ENCODE results near the gene P3H2. TPM values are rescaled to one million over a fixed set of nuclear protein-coding genes. Genes with fewer than 3 reads are reported as not detected.

P3H2 gene
- total and polyA plus RNA-seq, 2 experiments from 2014 or later: 8.2 to 24.2 TPM

GRCh38 chr3:190074817-190075216 is 45.9 kb downstream of the P3H2 start (continued):
- TF ChIP-seq ZNF462 (CRISPR knock-in tag; IDR thresholded peaks at IDR 0.05) (no peak), CTCF (conservative IDR thresholded peaks at IDR 0.05; ENCODE audit: low read depth in 2 of 2) (no peak), EZH2phosphoT487 (IDR thresholded peaks at IDR 0.05; ENCODE audit: unreplicated experiment) (no peak), JUNB (IDR thresholded peaks at IDR 0.05; ENCODE audit: unreplicated experiment) (no peak), EZH2 (IDR thresholded peaks at IDR 0.05; ENCODE audit: low read depth, unreplicated experiment) (no peak)

GRCh38 chr3:190073264-190074008 is 47.3 kb downstream of the P3H2 start:
- Mint-ChIP-seq H3K36me3 (ENCODE audit: low read depth) (no peaks in the 10 kb centered on the region), H3K27me3 (ENCODE audit: insufficient read depth, low read depth, poor library complexity) (no peaks in the 10 kb centered on the region), H3K27ac (no peak overlapping the region), H3K4me1 (peaks cover 14% of the 10 kb centered on the region), H3K4me3 (no peak overlapping the region), H3K9me3 (no peaks in the 10 kb centered on the region)
- Histone ChIP-seq H4K20me1 (replicated peaks; ENCODE audit: insufficient read depth) (no peaks in the 10 kb centered on the region), H3F3A (replicated peaks; ENCODE audit: low read depth) (no peaks in the 10 kb centered on the region), H3K79me2 (replicated peaks; ENCODE audit: insufficient read depth) (0 out of 2 replicates have a peak, but pooled peaks cover 6% of the 10 kb centered on the region), H3K36me3 (ENCODE audit: insufficient read depth) (no peaks in the 10 kb centered on the region), H3K4me2 (no peak overlapping the region), H3K9me2 (ENCODE audit: insufficient read depth) (0 out of 2 replicates have a peak, but pooled peaks cover 4% of the 10 kb centered on the region), H3K4me1 (ENCODE audit: insufficient read depth) (0 out of 2 replicates have a peak, but pooled peaks cover 4% of the 10 kb centered on the region), H3K4me3 (no peak overlapping the region), H3K27me3 (ENCODE audit: insufficient read depth) (no peaks in the 10 kb centered on the region), H3K27ac (ENCODE audit: low read depth) (no peak overlapping the region), H2AFZ (no peak overlapping the region)
- DNase-seq (ENCODE audit: low spot score) (no peak), ATAC-seq (no peak)
- TF ChIP-seq NANOG (IDR thresholded peaks at IDR 0.05; ENCODE audit: borderline replicate concordance) (no peak), EZH2 (IDR thresholded peaks at IDR 0.05; ENCODE audit: low read depth, unreplicated experiment) (no peak), STAT1 (IDR thresholded peaks at IDR 0.05; ENCODE audit: unreplicated experiment) (no peak)
- TF ChIP-seq, protein P1, sequence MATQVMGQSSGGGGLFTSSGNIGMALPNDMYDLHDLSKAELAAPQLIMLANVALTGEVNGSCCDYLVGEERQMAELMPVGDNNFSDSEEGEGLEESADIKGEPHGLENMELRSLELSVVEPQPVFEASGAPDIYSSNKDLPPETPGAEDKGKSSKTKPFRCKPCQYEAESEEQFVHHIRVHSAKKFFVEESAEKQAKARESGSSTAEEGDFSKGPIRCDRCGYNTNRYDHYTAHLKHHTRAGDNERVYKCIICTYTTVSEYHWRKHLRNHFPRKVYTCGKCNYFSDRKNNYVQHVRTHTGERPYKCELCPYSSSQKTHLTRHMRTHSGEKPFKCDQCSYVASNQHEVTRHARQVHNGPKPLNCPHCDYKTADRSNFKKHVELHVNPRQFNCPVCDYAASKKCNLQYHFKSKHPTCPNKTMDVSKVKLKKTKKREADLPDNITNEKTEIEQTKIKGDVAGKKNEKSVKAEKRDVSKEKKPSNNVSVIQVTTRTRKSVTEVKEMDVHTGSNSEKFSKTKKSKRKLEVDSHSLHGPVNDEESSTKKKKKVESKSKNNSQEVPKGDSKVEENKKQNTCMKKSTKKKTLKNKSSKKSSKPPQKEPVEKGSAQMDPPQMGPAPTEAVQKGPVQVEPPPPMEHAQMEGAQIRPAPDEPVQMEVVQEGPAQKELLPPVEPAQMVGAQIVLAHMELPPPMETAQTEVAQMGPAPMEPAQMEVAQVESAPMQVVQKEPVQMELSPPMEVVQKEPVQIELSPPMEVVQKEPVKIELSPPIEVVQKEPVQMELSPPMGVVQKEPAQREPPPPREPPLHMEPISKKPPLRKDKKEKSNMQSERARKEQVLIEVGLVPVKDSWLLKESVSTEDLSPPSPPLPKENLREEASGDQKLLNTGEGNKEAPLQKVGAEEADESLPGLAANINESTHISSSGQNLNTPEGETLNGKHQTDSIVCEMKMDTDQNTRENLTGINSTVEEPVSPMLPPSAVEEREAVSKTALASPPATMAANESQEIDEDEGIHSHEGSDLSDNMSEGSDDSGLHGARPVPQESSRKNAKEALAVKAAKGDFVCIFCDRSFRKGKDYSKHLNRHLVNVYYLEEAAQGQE (IDR thresholded peaks at IDR 0.05; ENCODE audit: unreplicated experiment): no peak

All from GM23338 (cell line).